ENCODE data around the gene RGMA.
"Not testable (repeated sequence)": the region's sequence is repeated elsewhere in the genome, so short reads cannot be mapped to it uniquely, and the experiment has no call there.

Gene RGMA

DNA sequence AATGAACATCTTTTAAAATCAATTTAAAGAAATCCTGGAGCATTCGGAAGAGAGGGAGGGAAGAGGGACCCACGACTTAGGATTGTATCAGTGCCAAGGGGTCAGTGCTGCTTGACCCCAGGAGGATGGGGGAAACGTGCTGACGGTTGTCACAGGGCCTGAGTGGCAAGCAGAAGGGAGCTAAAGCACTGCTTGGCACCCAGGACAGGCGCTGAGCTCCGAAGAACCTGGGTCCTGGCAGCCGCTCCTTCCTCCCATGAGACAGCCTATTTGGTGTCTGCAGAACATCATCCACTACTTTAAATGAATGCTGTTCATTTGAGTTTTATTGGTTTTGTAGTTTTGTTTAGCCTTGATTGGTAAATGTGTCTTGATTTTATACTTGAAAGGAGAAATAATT, 54.5 kb downstream of the RGMA start:
- ATAC-seq (no peak), DNase-seq (no peak)

DNA sequence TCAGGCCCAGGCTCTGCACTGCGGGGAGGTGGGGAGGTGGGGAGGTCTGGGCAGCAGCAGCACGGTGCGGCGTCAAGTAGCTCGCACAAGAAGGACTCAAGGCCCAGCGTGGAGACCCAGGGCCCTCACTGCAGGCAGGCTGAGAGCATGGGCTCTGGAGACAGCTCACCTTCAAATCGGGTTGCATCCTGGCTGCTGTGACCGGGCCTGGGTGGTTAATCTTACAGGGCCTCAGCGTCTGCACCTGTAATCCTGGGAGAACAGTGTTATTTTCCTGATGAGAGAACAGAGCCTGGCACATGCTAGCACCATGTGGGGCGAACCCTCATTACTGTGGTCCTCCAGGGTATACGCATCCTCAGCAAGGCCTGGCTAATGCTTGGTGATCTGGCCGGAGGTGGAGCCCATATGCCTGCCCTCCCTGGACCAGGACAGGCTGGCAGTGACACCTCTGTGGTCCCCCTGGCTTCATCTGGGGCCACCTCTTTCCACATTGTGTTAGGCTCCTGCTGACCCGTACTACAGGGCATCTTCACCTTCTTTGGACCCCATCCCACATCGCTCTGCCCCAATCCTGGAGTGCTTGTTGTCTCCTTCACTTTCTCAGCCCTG, 55.5 kb downstream of the RGMA start:
- ATAC-seq (no peak), DNase-seq (no peak)

DNA sequence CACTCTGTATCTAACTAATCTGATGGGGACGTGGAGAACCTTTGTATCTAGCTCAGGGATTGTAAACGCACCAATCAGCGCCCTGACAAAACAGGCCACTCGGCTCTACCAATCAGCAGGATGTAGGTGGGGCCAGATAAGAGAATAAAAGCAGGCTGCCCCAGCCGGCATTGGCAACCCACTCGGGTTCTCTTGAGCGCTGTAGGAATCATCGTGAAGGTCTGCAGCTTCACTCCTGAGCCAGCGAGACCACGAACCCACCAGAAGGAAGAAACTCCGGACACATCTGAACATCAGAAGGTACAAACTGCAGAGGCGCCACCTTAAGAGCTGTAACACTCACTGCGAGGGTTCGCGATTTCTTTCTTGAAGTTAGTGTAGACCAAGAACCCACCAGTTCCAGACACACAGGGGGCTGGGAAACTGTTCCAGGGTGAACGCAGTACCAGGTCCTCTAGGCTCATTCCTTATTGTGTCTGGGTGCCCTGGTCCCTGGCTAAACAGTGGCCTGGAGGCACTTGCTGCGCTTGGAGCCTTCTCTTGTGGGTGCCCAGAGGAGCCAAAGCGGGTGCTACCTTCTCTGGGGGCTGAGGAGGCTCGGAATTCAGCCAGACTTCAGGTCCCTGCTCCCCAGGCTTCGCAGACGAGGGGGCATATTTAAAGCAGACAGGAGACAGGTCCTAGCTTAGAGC, 56.4 kb downstream of the RGMA start:
- DNase-seq = not testable (repeated sequence)

DNA sequence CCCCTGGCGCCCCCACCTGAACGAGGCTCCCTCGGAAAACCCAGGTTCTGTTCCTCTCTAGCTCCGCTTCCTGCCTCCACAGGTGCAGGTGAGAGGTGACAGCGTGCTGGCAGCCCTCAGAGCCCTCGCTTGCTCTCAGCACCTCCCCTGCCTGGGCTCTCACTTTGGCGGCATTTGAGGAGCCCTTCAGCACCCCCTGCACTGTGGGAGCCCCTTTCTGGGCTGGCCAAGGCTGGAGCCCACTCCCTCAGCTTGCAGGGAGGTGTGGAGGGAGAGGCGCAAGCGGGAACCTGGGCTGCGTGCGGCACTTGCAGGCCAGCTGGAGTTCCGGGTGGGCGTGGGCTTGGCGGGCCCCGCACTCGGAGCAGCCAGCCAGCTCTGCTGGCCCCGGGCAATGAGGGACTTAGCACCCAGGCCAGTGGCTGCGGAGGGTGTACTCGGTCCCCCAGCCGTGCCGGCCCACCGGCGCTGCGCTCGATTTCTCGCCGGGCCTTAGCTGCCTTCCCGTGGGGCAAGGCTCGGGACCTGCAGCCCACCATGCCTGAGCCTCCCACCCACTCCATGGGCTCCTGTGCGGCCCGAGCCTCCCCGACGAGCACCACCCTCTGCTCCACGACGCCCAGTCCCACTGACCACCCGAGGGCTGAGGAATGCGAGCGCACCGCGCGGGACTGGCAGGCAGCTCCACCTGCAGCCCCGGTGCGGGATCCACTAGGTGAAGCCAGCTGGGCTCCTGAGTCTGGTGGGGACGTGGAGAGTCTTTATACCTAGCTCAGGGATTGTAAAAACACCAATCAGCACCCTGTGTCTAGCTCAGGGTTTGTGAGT, 57.2 kb downstream of the RGMA start:
- DNase-seq, ATAC-seq: not testable (repeated sequence)

More for the DNA sequence above, 56.4 kb downstream of the RGMA start:
- not testable (repeated sequence) for ATAC-seq

DNA sequence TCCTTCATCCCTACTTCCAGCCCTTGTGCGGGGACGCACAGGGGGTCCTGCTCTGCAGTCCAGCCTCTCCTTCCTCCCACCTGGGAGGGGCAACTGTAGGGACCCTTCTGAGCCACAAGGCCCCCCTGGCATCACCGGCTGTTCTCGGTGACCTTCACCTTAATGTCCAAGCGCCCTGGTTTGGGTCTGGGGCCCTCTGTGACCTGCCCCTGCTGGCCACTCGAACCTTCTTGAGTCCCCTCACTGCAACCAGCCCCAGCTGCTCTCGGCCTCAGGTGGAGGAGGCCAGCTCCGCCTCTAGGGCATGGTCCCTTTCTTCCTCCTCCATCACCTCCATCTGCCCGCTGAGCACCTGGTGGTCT, 57.9 kb downstream of the RGMA start:
- ATAC-seq (no peak), DNase-seq (no peak)

DNA sequence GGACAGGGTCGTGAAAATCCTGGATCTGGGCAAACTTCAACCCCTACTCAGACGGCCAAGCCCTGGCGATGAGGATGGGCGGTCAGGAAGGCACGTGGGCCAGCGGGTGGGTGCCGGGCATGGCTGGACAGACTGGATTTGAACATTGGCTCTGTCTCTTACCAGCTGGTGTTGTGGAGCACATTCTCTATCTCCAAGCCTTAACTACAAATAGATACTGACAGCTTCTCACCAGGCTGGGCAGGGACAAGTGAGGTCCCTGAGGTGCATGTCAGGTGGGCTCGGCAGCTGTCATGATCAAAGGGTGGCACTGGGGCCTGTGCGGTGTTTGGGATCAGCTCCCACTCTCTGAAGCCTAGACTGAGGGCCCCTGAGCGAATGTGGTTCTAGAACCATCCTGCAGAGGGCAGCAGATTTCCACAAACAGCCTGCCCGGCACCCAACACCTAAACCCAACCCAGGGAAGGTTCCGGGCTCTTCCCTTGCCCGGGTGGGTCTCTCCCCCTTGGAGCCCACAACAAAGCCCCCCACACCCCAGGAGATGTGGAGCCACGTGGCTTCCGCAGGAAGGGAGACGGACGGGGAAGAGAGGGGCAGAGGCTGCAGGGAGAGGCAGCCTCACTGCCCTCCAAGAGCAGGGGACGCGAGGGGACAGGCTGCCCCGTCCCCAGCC, 58.4 kb downstream of the RGMA start:
- DNase-seq (peak; percentile 67), ATAC-seq (peak; percentile 82)

DNA sequence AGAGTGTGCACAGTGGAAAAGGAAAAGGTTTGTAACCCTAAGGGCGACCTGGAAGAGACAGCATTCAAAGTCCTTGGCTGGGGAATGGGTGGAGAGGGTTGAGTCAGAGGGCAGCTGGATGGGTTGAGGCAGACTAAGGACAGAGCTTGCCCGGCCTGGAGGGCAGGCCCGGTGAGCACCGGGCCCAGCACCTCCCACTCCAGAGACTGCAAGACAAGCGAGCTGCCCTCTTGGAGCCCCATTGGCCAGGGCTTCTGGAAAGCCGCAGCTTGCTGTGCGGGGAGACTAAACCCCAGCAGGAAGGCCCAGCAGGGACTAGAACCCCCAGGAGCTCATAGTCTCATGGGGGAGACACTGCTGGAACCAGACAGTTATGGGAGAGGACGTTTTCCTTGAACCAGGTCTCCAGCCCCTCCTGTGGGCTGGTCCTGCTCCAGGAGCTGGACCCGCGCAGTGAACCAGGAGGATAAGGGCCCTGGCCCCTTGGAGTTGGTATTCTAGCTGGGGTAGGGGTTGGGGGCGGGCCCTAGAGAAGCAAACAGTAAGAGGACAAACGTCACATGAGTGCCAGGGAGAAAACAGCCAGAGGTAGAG, 59.1 kb downstream of the RGMA start:
- no peak for DNase-seq

DNA sequence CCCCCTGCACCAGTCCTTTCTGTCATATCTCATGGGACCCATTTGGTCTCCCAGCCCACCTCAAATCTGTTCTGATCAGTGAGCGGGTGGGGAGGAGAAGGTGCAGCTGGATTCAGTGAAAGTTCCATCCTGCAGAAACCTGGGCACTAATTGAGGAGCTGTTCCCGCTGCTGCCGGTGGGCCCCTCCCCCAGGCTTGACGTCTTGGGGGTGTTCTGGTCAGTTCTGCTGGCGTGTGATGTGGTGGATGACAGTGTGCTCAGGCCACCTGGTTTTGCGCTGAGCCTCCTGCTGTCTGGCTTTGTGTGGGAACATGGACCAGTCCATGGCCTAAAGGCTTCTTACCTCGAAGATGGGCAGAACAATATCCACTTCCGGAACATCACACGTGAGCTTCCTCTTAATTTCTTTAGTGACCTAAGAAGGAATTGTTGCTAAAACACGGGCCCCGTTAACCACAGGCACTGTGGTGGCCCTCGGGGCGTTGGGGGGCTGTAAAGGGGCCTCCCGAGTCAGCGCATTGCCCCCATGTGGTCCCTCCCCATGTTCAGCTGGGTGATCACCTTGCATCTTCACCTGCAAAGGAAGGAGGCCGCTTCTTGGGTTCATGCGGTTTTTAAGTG, 59.7 kb downstream of the RGMA start:
- no peak for DNase-seq

More for the DNA sequence above, 59.1 kb downstream of the RGMA start:
- no peak for ATAC-seq

DNA sequence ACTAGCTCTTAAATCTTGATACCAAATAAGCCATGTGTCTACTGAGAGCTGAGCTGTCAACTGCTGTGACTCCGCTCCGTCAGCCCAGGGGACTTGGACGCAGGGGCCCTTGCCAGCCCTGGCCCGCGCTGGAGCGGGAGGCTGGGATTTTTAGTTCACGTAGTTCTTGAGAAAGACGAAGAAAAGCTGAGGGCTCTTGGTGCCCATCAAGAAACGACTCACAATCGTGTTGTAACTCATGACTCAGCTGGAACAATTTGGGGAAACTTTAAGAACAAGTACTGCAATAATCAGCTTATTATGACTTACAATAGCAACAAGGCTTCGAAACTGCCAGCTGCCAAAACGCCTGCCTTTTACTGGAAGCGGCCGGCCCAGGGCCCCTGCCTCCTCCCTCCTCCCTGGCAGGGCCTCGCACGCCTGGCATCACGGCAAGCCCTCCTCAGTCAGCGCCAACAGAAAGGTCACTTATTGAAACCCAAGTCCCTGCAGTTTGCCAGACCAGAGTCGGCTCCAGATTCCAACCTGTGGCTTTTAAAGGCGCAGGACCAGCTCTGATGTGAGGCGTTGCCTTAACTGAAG, 60.3 kb downstream of the RGMA start:
- ATAC-seq (no peak), DNase-seq (no peak)

More for the DNA sequence above, 59.7 kb downstream of the RGMA start:
- ATAC-seq = no peak

DNA sequence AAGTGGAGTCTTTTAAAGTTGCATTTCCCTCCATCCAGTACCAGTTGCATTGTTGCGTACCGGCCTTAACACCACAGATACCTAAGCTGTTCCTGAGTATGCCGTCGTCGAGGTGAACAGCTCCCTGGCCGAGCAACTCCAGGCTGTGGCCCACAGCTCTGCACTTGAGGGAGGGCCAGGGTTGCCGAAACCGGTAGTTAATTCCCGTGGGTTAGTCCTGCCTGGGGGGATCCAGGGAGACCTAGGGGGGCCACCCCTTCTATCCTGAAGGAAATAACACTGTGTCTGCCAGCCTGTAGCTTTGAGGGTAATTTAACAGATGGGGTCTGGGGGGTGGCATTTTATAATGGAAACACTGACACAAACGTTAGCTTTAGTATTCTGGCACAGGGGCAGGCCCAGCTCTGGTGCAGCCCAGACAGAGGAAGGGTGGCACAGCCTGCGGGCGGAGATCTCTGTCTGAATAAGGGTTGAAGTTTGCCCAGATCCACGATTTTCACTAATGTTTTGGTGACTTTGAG, 60.8 kb downstream of the RGMA start:
- DNase-seq = no peak
- ATAC-seq = no peak

DNA sequence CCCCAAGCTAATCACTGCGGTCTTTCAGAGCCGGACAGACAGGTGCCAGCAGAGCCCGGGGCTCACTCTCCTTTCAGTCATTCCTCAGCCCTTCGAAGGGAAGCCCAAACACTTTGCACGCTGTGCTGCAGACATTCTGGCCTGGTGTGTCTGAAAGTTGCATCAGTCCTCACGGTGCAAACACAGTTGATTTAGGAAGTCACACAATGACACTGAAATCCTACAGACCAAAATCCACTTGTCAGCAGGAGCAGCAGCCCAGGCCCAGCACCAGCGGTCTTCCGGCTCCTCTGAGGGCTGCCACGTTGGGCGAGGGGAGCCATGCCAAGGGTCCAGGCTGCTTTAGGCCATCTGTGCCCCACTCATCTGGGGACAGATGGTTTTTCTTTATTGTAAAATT, 61.6 kb downstream of the RGMA start:
- no peak for ATAC-seq
- DNase-seq = no peak

DNA sequence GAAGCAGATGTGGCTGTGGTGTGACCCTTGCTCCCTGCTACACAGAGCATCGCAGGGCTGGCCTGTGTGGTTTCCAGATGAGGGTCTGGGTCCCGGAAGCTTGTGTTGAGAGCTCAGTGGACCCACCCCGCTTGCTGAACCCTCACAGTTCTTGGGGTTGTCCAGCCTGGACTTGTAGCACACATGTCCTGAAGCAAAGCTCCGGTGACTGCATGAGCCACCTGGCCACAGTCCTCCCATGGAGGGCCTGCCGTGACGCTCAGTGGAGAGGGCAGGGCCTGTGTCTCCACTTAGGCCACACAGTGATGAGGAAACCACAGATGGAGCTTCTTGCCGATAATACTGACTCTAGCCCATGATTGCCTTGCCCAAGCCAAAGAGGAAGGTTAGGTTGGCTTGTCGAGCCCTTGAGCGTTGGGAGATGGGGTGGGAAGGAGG, 62.6 kb downstream of the RGMA start:
- ATAC-seq (no peak), DNase-seq (no peak)

DNA sequence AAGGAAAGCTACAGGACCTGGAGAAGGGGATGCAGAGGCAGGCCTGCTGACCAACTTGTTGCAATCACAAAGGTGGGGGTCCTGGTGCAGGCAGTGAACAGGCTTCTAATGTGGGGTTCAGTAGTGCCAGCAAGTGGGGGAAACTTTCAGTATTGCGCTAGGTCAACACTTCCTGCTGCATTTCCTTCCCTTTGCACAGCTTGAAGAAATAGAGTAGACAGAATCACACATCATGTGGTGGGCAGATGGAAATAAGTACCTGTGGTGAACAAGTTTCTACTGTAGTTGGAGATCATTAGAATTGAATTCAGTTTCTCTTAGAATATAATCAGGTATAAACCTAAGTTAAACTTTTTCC, 63.4 kb downstream of the RGMA start:
- ATAC-seq (peak; percentile 17), DNase-seq (no peak)

DNA sequence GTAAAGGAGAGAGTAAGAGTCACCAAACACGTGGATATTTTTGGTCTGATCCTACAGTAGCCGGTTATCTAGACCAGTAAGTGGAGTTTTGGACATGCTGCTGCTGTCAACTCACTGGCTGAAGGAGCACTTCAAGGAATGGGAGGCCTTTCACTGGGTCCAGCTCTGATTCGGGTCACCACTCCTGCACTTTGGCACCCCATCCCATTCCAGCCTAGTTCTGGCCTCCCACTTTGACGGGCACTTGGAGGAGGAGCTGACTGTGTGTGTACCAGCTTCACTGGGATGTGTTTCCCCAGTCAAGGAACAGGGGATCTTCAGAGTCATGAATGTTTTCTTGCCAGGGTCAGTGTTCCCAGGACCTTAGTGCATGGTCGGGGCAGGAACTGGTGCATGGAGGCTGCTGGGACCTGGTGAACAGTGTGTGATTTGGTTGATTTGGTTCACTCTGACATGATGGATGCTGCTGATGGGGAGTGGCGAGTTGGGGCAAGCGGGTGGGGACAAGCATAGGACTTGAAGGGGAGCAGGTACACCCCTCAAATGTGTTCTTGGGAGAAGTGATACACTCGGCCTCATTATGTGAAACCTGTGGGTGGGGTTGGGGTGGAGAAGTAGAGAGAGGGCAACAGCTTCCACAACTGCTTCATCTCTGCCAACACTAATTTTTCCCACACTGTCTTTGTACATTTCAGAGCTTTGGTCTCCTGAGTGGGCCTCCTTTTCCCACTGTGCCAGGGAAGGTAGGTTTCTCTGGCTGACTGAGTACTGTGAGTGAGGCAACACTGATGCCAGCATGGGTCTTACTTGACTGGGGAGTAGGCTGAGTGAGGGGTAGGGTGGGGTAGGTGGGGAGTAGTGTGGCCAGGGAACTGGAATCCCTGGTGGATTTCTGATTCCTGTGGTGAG, 64.0 kb downstream of the RGMA start:
- DNase-seq = no peak
- ATAC-seq = no peak

DNA sequence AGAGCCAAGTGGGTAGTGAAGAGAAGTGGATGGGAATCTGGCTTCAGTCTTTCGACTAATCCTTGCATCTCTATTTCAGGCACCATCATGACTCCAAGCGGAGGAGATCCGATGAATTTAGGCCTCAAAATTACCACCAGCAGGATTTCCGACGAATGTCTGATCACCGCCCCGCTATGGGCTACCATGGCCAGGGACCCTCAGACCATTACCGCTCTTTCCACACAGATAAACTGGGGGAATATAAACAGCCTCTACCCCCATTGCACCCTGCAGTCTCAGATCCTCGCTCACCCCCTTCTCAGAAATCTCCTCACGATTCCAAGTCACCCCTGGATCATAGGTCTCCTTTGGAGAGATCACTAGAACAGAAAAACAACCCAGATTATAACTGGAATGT, 64.7 kb downstream of the RGMA start:
- DNase-seq (no peak), ATAC-seq (no peak)

DNA sequence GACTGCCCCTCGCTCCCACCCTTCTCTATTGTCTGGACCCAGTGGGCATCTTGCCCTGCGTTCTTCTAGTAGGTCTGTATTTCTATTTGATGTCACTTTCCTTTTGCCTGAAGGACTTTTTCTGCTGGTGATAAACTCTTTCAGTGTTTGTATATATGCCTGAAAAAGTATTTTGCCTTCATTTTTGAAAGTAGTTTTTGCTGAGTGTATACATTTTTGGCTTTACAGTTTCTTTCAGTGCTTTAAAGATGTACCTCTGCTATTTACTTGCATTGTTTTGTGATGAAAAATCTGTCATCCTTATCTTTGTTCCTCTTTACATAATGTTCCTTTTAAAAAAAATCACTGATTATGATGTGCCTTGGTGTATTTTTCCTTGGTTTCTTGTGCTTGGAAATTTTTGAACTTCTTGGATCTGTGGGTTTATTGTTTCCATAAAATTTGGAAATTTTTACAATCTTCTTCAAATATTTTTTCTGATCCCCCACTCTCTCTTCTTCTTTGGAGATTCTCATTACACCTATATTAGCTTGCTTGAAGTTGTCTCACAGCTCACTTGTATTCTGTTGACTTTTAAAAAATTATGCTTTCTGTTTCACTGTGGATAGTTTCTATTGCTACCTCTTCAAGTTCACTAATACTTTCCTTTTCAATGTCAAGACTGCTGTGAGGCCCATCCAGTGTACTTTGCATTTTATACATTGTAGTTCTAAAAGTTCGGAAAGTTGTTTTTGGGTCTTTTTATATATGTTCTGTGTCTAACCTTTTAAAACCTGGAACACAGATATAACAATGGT, 67.8 kb downstream of the RGMA start:
- ATAC-seq (peak; percentile 74), DNase-seq (no peak)

DNA sequence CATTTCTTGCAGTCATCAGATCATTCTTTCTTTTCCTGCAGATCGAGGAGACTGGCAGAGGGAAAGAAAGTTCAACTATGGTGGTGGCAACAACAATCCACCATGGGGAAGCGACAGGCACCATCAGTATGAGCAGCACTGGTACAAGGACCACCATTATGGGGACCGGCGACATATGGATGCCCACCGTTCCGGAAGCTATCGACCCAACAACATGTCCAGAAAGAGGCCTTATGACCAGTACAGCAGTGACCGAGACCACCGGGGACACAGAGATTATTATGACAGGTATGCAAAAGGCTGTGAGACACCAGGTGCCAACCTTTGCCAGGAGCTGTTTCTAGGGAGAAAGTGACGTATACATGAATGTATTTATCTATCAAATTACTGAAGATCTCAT, 69.0 kb downstream of the RGMA start:
- ATAC-seq (no peak), DNase-seq (no peak)

DNA sequence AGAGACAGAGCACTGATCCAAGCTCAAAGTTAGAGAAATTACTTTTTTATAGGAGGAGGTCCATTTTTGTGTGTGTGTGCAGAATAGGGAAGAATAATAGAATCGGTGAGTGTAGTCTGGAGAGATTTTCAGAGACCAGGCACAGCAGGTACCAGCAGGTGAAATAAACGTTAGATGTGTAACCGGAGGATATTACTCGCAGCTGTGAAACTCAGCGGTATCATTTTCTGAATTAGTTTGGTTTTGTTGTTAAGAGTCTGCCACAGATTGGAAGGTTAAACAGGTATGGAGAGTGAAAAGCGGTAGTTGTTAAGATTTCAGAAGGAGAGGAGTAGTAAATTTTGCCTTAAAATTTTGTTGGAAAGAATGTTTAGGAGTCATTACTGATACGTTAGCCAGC, 69.9 kb downstream of the RGMA start:
- DNase-seq (no peak), ATAC-seq (peak; percentile 15)

DNA sequence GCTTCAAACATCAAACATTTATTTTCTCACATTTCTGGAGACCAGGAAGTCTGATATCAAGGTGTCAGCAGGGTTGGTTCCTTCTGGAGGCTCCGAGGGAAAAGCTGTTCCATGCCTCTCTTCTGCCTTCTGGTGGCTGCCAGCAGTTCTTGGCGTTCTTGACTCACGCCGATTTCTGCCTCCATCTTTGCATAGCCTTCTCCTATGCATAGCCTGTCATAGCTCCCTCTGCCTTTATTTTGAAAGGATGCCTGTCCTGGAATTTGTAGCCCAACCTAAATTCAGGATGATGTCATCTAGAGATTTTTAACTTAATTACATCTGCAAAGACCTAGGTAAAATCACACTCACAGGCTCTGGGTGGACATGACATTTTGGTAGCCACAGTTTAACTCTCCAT, 70.4 kb downstream of the RGMA start:
- DNase-seq = no peak
- no peak for ATAC-seq

All from stimulated activated naive CD8-positive, alpha-beta T cell treated with anti-CD3 and anti-CD28 coated beads, Interleukin-15, Interleukin-2, amounts not matched to agents 100 U/mL and 50 U/mL, for 24 hours (primary cell).